Sigmoid colon (tissue), 7 donors: ENCODE measurements around the gene LUZP2. TPM values are rescaled to one million over a fixed set of nuclear protein-coding genes. Genes with fewer than 3 reads are reported as not detected.

ENCODE experiments used
- DNase-seq: peaks from one replicate; pipeline ENCODE4 v3.0.0-alpha.2; 2019
- H3K27ac ChIP-seq, 4 donors: fragments of 200-600 bp; sonication (generic); one replicate each; pipeline ENCODE4 v1.5.1; 2016 to 2019; ENCODE audit warnings: mild to moderate bottlenecking in 1 of 4
- H3K27me3 ChIP-seq, 3 donors: fragments of 200-600 bp; sonication (generic); one replicate each; pipeline ENCODE4 v1.5.1; 2019; ENCODE audit warnings: mild to moderate bottlenecking in 1 of 3
- H3K36me3 ChIP-seq, 4 donors: fragments of 200-600 bp; sonication (generic); one replicate each; pipeline ENCODE4 v1.5.1; 2016 to 2019
- H3K4me1 ChIP-seq, 4 donors: fragments of 200-600 bp; sonication (generic); one replicate each; pipeline ENCODE4 v1.5.1; 2017 to 2019
- H3K4me3 ChIP-seq, 4 donors: fragments of 200-600 bp; sonication (generic); one replicate each; pipeline ENCODE4 v1.5.1; 2017 to 2019; ENCODE audit warnings: mild to moderate bottlenecking in 2 of 4, moderate library complexity in 1 of 4
- H3K9me3 ChIP-seq, 4 donors: fragments of 200-600 bp in 3 of 4; sonication (generic) in 3 of 4; one replicate each; pipeline versions ENCODE4 v1.5.1 to v1.6.1; 2013 to 2019
- CTCF ChIP-seq, 4 experiments: fragments of 450-650 bp in 3 of 4; fragments of 200-600 bp in 1 of 4; IDR thresholded peaks; one replicate each; pipeline ENCODE4 v1.5.1; 2016 to 2019; ENCODE audit warnings: antibody characterized with exemption in 4 of 4, mild to moderate bottlenecking in 3 of 4, moderate library complexity in 2 of 4
- EP300 ChIP-seq, 4 donors: sonication (generic); formaldehyde crosslinking; IDR thresholded peaks; one replicate each; pipeline ENCODE4 v1.6.1; 2017; ENCODE audit warnings: antibody characterized with exemption in 4 of 4
- POLR2A ChIP-seq, 2 donors: fragments of 450-650 bp; IDR thresholded peaks; one replicate each; pipeline ENCODE4 v1.6.1; 2016; ENCODE audit warnings: antibody characterized with exemption in 2 of 2, mild to moderate bottlenecking in 2 of 2, moderate library complexity in 2 of 2
- POLR2AphosphoS5 ChIP-seq, 4 donors: sonication (generic); formaldehyde crosslinking; IDR thresholded peaks; one replicate each; pipeline ENCODE4 v1.6.1; 2017; ENCODE audit warnings: antibody characterized with exemption in 4 of 4
- WGBS, 2 donors: extraction: QIAGEN DNeasy Blood & Tissue Kit; methylation state at CpG; one replicate each; pipeline ENCODE4 v1.1.7; 2013; 5-methylcytosine and 5-hydroxymethylcytosine counted together
- intact Hi-C: fragments of 100-400 bp; cut with DNase I; formaldehyde crosslinking; loops from one replicate; pipeline ENCODE4 v1.15.1; 2023
- polyA plus RNA-seq, 3 donors: library from polyadenylated mRNA; stranded (reverse); fragments of 200-250 nt; gene quantifications; one replicate each; pipeline ENCODE4 v1.2.3, GENCODE V29; 2013
- total RNA-seq, 4 donors: library from RNA; depleted of rRNA; stranded (reverse); fragments of >200 nt; gene quantifications; one replicate each; pipeline ENCODE4 v1.1.0, GENCODE V29; 2016
- donor health status: healthy with polysubstance abuse.
- donor health status: Bipolar disorder and iron deficiency.
- donor health status: healthy.

LUZP2 gene
- total RNA-seq (1 to 10 TPM in 1 of 4 donors, under 1 TPM in 3; 0.16 to 1.4 (median 0.62) TPM), polyA plus RNA-seq (1 to 10 TPM in 2 of 3 donors, under 1 TPM in 1; 0.66 to 2.1 (median 1.8) TPM)

- Histone ChIP-seq H3K27ac (no peak within 1 kb of the TSS), H3K4me1 (peaks cover 0 to 15% (median 13%) of the 10 kb centered on the region in 4 donors), H3K9me3 (no peaks in the 10 kb centered on the region), H3K27me3 (peaks cover 5 to 17% (median 6%) of the 10 kb centered on the region in 3 donors), H3K4me3 (peak within 1 kb of the TSS; percentile 11 to 53 (median 44)), H3K36me3 (no peaks in the 10 kb centered on the region)
- TF ChIP-seq EP300 (IDR thresholded peaks at IDR 0.05): no peak
- TF ChIP-seq POLR2AphosphoS5 (IDR thresholded peaks at IDR 0.05): no peak
- no peak for TF ChIP-seq CTCF (IDR thresholded peaks at IDR 0.05)
- TF ChIP-seq POLR2A (IDR thresholded peaks at IDR 0.05): no peak
- DNase-seq: no peak
- WGBS, 2 donors: 3 to 4% methylated on average over 65 of the region's 65 CpGs
- intact Hi-C loops: no loop called here
Observed at GRCh38 chr11:24496736-24497725, at the start of gene LUZP2. Gene LUZP2, plus strand, starts transcription at chr11:24497053.

- TF ChIP-seq CTCF (IDR thresholded peaks at IDR 0.05): no peak
- TF ChIP-seq POLR2A (IDR thresholded peaks at IDR 0.05): no peak
- no peak for TF ChIP-seq EP300 (IDR thresholded peaks at IDR 0.05)
- TF ChIP-seq POLR2AphosphoS5 (IDR thresholded peaks at IDR 0.05): no peak
- WGBS, 2 donors: 86 to 90% methylated on average over 3 of the region's 3 CpGs
- intact Hi-C loops: no loop called here
- Histone ChIP-seq H3K9me3 (no peaks in the 10 kb centered on the region), H3K4me3 (no peak overlapping the region), H3K27ac (no peak overlapping the region), H3K36me3 (no peaks in the 10 kb centered on the region), H3K4me1 (no peaks in the 10 kb centered on the region), H3K27me3 (no peaks in the 10 kb centered on the region)
- no peak for DNase-seq
Observed at GRCh38 chr11:24453129-24453718, 43.6 kb upstream of the LUZP2 start.

GRCh38 chr11:24457985-24458384 is 38.9 kb upstream of the LUZP2 start:
- Histone ChIP-seq H3K4me1 (no peaks in the 10 kb centered on the region), H3K4me3 (no peak overlapping the region), H3K27me3 (no peaks in the 10 kb centered on the region), H3K27ac (no peak overlapping the region), H3K9me3 (no peaks in the 10 kb centered on the region), H3K36me3 (no peaks in the 10 kb centered on the region)
- DNase-seq: no peak
- no peak for TF ChIP-seq CTCF (IDR thresholded peaks at IDR 0.05)
- TF ChIP-seq EP300 (IDR thresholded peaks at IDR 0.05): no peak
- no peak for TF ChIP-seq POLR2AphosphoS5 (IDR thresholded peaks at IDR 0.05)
- TF ChIP-seq POLR2A (IDR thresholded peaks at IDR 0.05): no peak
- intact Hi-C loops: no loop called here

GRCh38 chr11:24470431-24470830 is 26.4 kb upstream of the LUZP2 start:
- Histone ChIP-seq H3K36me3 (no peaks in the 10 kb centered on the region), H3K27ac (no peak overlapping the region), H3K4me1 (no peaks in the 10 kb centered on the region), H3K4me3 (no peak overlapping the region), H3K27me3 (no peaks in the 10 kb centered on the region), H3K9me3 (no peaks in the 10 kb centered on the region)
- WGBS, 2 donors: 93 to 96% methylated on average over 1 of the region's 1 CpG
- no peak for DNase-seq
- no peak for TF ChIP-seq CTCF (IDR thresholded peaks at IDR 0.05)
- TF ChIP-seq POLR2AphosphoS5 (IDR thresholded peaks at IDR 0.05): no peak
- no peak for TF ChIP-seq EP300 (IDR thresholded peaks at IDR 0.05)
- TF ChIP-seq POLR2A (IDR thresholded peaks at IDR 0.05): no peak
- intact Hi-C loops: no loop called here
